GM10266 (cell line): ENCODE results near the gene SHB.

Experiments used
- DNase-seq: peaks from one replicate; pipeline ENCODE4 v3.0.0; 2012; ENCODE audit errors: extremely low spot score
- TF ChIP-seq, protein P1 (sequence below): IDR thresholded peaks from 2 replicates; pipeline ENCODE4 v1.5.1; 2012; ENCODE audit warnings: mild to moderate bottlenecking, low read depth; ENCODE audit not compliant: control insufficient read depth, insufficient read depth; ENCODE audit errors: missing control alignments

SHB gene

GRCh38 chr9:38057416-38058195 lies 11.4 kb downstream of the SHB start:
- TF ChIP-seq, protein P1, sequence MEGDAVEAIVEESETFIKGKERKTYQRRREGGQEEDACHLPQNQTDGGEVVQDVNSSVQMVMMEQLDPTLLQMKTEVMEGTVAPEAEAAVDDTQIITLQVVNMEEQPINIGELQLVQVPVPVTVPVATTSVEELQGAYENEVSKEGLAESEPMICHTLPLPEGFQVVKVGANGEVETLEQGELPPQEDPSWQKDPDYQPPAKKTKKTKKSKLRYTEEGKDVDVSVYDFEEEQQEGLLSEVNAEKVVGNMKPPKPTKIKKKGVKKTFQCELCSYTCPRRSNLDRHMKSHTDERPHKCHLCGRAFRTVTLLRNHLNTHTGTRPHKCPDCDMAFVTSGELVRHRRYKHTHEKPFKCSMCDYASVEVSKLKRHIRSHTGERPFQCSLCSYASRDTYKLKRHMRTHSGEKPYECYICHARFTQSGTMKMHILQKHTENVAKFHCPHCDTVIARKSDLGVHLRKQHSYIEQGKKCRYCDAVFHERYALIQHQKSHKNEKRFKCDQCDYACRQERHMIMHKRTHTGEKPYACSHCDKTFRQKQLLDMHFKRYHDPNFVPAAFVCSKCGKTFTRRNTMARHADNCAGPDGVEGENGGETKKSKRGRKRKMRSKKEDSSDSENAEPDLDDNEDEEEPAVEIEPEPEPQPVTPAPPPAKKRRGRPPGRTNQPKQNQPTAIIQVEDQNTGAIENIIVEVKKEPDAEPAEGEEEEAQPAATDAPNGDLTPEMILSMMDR = no peak
- no peak for DNase-seq

- no peak for DNase-seq
- TF ChIP-seq, protein P1 = no peak
These were observed 14.4 kb downstream of the SHB start for GRCh38 chr9:38054653-38055052.

- DNase-seq = no peak
- TF ChIP-seq, protein P1 = no peak
These were observed 15.1 kb downstream of the SHB start for GRCh38 chr9:38053697-38054461.

GRCh38 chr9:38051780-38052546 lies 17.1 kb downstream of the SHB start:
- no peak for DNase-seq

DNA sequence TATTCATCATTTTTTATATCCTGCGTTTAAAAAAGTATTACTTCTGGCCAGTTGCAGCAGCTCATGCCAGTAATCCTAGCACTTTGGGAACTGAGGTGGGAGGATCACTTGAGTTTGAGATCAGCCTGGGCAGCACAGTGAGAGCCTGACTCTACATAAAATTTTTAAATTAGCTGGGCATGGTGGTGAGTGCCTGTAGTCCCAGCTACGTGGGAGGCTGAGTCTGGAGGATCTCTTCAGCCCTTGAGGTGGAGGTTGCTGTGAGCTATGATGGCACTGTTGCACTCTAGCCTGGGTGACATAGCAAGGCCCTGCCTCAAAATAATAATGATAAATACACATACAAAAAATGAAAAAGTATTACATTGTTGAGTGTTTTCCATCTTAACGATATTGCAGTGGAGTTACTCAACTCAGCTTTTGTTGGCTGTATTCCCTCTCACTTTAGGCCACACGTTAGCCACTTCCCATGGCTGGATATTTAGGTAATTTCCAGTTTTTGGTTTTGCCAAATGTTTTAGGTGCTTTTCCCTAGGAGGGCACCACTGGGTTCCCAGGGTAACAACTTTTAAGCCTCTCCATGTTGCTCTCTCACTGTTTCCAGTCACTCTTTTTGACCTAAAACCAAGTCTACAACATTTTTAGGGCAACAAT lies 20.6 kb downstream of the SHB start:
- no peak for DNase-seq
- TF ChIP-seq, protein P1 = no peak

More at GRCh38 chr9:38051780-38052546, 17.1 kb downstream of the SHB start:
- TF ChIP-seq, protein P1 = no peak

GRCh38 chr9:38047301-38048251 lies 21.5 kb downstream of the SHB start:
- TF ChIP-seq, protein P1 = no peak

More at GRCh38 chr9:38047301-38048251, 21.5 kb downstream of the SHB start:
- DNase-seq = no peak
